Neural cell (in vitro differentiated cells): ENCODE data around the gene MAGI1. TPM values are rescaled to one million over a fixed set of nuclear protein-coding genes. Genes with fewer than 3 reads are reported as not detected.

ENCODE experiments used
- H2AFZ ChIP-seq: fragments of 200-600, 300-800 bp; sonication (generic), shearing (Covaris generic); 2 replicates; pipeline ENCODE4 v1.6.0; 2014; ENCODE audit warnings: low read depth, mild to moderate bottlenecking, antibody characterized with exemption, low read length, moderate library complexity
- H3F3A ChIP-seq: fragments of 200-600 bp; shearing (Covaris generic); 2 replicates; pipeline ENCODE4 v1.6.1; 2016; ENCODE audit warnings: mild to moderate bottlenecking, moderate library complexity, mixed read lengths, antibody characterized with exemption, low read length; ENCODE audit not compliant: insufficient read depth, poor library complexity, severe bottlenecking
- H3K27ac ChIP-seq: fragments of 200-600, 300-800 bp; sonication (generic), shearing (Covaris generic); 2 replicates; pipeline ENCODE4 v1.5.1; 2014; ENCODE audit warnings: mild to moderate bottlenecking, low read length, moderate library complexity
- H3K27me3 ChIP-seq: fragments of 300-800, 200-600 bp; sonication (generic), shearing (Covaris generic); 2 replicates; pipeline ENCODE4 v1.6.0; 2014; ENCODE audit warnings: mild to moderate bottlenecking, low read depth, low read length, moderate library complexity; ENCODE audit not compliant: insufficient read depth
- H3K36me3 ChIP-seq: fragments of 300-800, 200-600 bp; sonication (generic), shearing (Covaris generic); 2 replicates; pipeline ENCODE4 v1.5.1; 2014; ENCODE audit warnings: mild to moderate bottlenecking, antibody characterized with exemption, low read length, moderate library complexity; ENCODE audit not compliant: insufficient read depth
- H3K4me2 ChIP-seq: fragments of 300-800, 200-600 bp; sonication (generic), shearing (Covaris generic); 2 replicates; pipeline ENCODE4 v1.6.0; 2014; ENCODE audit warnings: mild to moderate bottlenecking, low read length
- H3K4me3 ChIP-seq: fragments of 300-800, 200-600 bp; sonication (generic), shearing (Covaris generic); 2 replicates; pipeline ENCODE4 v1.5.1; 2014; ENCODE audit warnings: mild to moderate bottlenecking, low read length, moderate library complexity
- H3K79me2 ChIP-seq: fragments of 200-600 bp; shearing (Covaris generic); replicated peaks from 2 replicates; pipeline ENCODE4 v1.6.0; 2014; ENCODE audit warnings: mild to moderate bottlenecking, low read length, moderate library complexity; ENCODE audit not compliant: insufficient read depth
- H3K9ac ChIP-seq: fragments of 300-800, 200-600 bp; sonication (generic), shearing (Covaris generic); 2 replicates; pipeline ENCODE4 v1.6.1; 2016; ENCODE audit warnings: mild to moderate bottlenecking, low read length, mixed read lengths
- H3K9me2 ChIP-seq: fragments of 200-600 bp; shearing (Covaris generic); 2 replicates; pipeline ENCODE4 v1.6.1; 2016; ENCODE audit warnings: mild to moderate bottlenecking, low read length, mixed read lengths; ENCODE audit not compliant: insufficient read depth
- H3K9me3 ChIP-seq: fragments of 200-600, 300-800 bp; sonication (generic), shearing (Covaris generic); 2 replicates; pipeline ENCODE4 v1.6.1; 2016; ENCODE audit warnings: mild to moderate bottlenecking, mixed run types, low read length, moderate library complexity, mixed read lengths
- H4K20me1 ChIP-seq: fragments of 200-600 bp; shearing (Covaris generic); 2 replicates; pipeline ENCODE4 v1.6.1; 2016; ENCODE audit warnings: mild to moderate bottlenecking, mixed run types; ENCODE audit not compliant: insufficient read depth
- EP300 ChIP-seq: fragments of 450-650 bp; conservative IDR thresholded peaks from 2 replicates; pipeline ENCODE4 v1.6.1; 2014; ENCODE audit warnings: antibody characterized with exemption, mild to moderate bottlenecking, moderate library complexity; ENCODE audit not compliant: poor library complexity, severe bottlenecking
- EZH2 ChIP-seq: fragments of 200-600, 300-800 bp; shearing (Covaris generic), sonication (generic); IDR thresholded peaks from 2 replicates; pipeline ENCODE4 v1.6.1; 2014; ENCODE audit warnings: antibody characterized with exemption, low read length, borderline replicate concordance, mild to moderate bottlenecking; ENCODE audit not compliant: insufficient read depth, poor library complexity, severe bottlenecking
- MXI1 ChIP-seq: fragments of 450-650 bp; conservative IDR thresholded peaks from 2 replicates; pipeline ENCODE4 v1.6.1; 2014; ENCODE audit warnings: antibody characterized with exemption, mild to moderate bottlenecking; ENCODE audit not compliant: poor library complexity, severe bottlenecking
- POLR2AphosphoS5 ChIP-seq: IDR thresholded peaks from 2 replicates; pipeline ENCODE4 v1.6.1; 2012
- RAD21 ChIP-seq: fragments of 450-650 bp; conservative IDR thresholded peaks from 2 replicates; pipeline ENCODE4 v1.6.1; 2014; ENCODE audit warnings: antibody characterized with exemption, mild to moderate bottlenecking, moderate library complexity
- REST ChIP-seq: IDR thresholded peaks from 2 replicates; pipeline ENCODE4 v1.6.1; 2012; ENCODE audit warnings: borderline replicate concordance
- SMC3 ChIP-seq: fragments of 450-650 bp; conservative IDR thresholded peaks from 2 replicates; pipeline ENCODE4 v1.6.1; 2014; ENCODE audit warnings: antibody characterized with exemption, mild to moderate bottlenecking, moderate library complexity; ENCODE audit not compliant: poor library complexity
- TAF1 ChIP-seq: IDR thresholded peaks from 2 replicates; pipeline ENCODE4 v1.6.1; 2012; ENCODE audit warnings: low read depth
- polyA plus RNA-seq: library from polyadenylated mRNA; depleted of rRNA; stranded (reverse); fragments of >200 nt; gene quantifications from 2 replicates; pipeline ENCODE4 v1.2.3, GENCODE V29; 2014
- TF ChIP-seq, protein P1 (sequence below): fragments of 450-650 bp; IDR thresholded peaks from 2 replicates; pipeline ENCODE4 v1.5.1; 2014; ENCODE audit warnings: antibody characterized with exemption, mild to moderate bottlenecking, moderate library complexity; ENCODE audit not compliant: poor library complexity, severe bottlenecking

MAGI1 gene
- polyA plus RNA-seq, 1 donor from 2014 or later, result 44.7 TPM

GRCh38 chr3:65342084-65342683 is 696.5 kb downstream of the MAGI1 start:
- TF ChIP-seq POLR2AphosphoS5 (no peak), TAF1 (no peak), RAD21 (no peak), MXI1 (no peak), EZH2 (no peak), REST (no peak), EP300 (no peak)
- Histone ChIP-seq H3K27ac (no peak overlapping the region), H3F3A (no peaks in the 10 kb centered on the region), H4K20me1 (no peaks in the 10 kb centered on the region), H3K9me3 (no peaks in the 10 kb centered on the region), H3K79me2 (no peaks in the 10 kb centered on the region), H3K27me3 (no peaks in the 10 kb centered on the region), H3K9ac (no peak overlapping the region), H3K4me2 (no peak overlapping the region), H3K4me3 (no peak overlapping the region), H3K36me3 (no peaks in the 10 kb centered on the region), H2AFZ (no peak overlapping the region), H3K9me2 (no peaks in the 10 kb centered on the region)

GRCh38 chr3:65339192-65339740 is 699.5 kb downstream of the MAGI1 start:
- no peak overlapping the region for H2AFZ ChIP-seq
- no peaks in the 10 kb centered on the region for H4K20me1 ChIP-seq
- H3K79me2 ChIP-seq, result no peaks in the 10 kb centered on the region
- no peak overlapping the region for H3K4me3 ChIP-seq
- H3K27ac ChIP-seq, result no peak overlapping the region
- no peaks in the 10 kb centered on the region for H3K36me3 ChIP-seq
- no peaks in the 10 kb centered on the region for H3K9me2 ChIP-seq
- no peaks in the 10 kb centered on the region for H3K27me3 ChIP-seq
- no peak for TF ChIP-seq SMC3
- no peak for TF ChIP-seq REST
- TF ChIP-seq EP300, result no peak
- no peak for TF ChIP-seq MXI1
- TF ChIP-seq EZH2, result no peak
- TF ChIP-seq, protein P1, sequence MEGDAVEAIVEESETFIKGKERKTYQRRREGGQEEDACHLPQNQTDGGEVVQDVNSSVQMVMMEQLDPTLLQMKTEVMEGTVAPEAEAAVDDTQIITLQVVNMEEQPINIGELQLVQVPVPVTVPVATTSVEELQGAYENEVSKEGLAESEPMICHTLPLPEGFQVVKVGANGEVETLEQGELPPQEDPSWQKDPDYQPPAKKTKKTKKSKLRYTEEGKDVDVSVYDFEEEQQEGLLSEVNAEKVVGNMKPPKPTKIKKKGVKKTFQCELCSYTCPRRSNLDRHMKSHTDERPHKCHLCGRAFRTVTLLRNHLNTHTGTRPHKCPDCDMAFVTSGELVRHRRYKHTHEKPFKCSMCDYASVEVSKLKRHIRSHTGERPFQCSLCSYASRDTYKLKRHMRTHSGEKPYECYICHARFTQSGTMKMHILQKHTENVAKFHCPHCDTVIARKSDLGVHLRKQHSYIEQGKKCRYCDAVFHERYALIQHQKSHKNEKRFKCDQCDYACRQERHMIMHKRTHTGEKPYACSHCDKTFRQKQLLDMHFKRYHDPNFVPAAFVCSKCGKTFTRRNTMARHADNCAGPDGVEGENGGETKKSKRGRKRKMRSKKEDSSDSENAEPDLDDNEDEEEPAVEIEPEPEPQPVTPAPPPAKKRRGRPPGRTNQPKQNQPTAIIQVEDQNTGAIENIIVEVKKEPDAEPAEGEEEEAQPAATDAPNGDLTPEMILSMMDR, result no peak
- no peak for TF ChIP-seq POLR2AphosphoS5
- no peak for TF ChIP-seq TAF1
- no peak for TF ChIP-seq RAD21
- peaks cover 3% of the 10 kb centered on the region for H3F3A ChIP-seq
- H3K4me2 ChIP-seq, result no peak overlapping the region
- H3K9me3 ChIP-seq, result no peaks in the 10 kb centered on the region
- H3K9ac ChIP-seq, result no peak overlapping the region
